GM12878 (cell line): Measurements from ENCODE around the gene VAV2.

Source experiments
- CREB1 ChIP-seq: IDR thresholded peaks from 2 replicates; pipeline ENCODE4 v1.6.1; 2012; ENCODE audit warnings: low read depth, mild to moderate bottlenecking, inconsistent platforms
- CTCF ChIP-seq, 3 experiments: IDR thresholded peaks in 2 of 3; conservative IDR thresholded peaks in 1 of 3; 2 replicates each; pipeline ENCODE4 v1.5.1; 2011; ENCODE audit warnings: low read depth in 3 of 3, low read length in 3 of 3, mild to moderate bottlenecking in 3 of 3, control low read depth in 2 of 3, moderate library complexity in 2 of 3, inconsistent platforms in 1 of 3, mixed read lengths in 1 of 3; ENCODE audit not compliant: control insufficient read depth in 2 of 3, insufficient read depth in 1 of 3; ENCODE audit errors: extremely low read depth in 1 of 3

GRCh38 chr9:133783331-133783731, 208.8 kb downstream of the VAV2 start:
- TF ChIP-seq CTCF (IDR thresholded peaks at IDR 0.05 in 2 of 3, conservative IDR thresholded peaks at IDR 0.05 in 1 of 3; ENCODE audit: control insufficient read depth in 2 of 3, extremely low read depth in 1 of 3, insufficient read depth in 1 of 3, low read depth in 3 of 3, low read length in 3 of 3), result no peak
- TF ChIP-seq CREB1, result no peak
